Loucy (cell line): ENCODE results near the gene E4F1.

Source experiments
- H2AFZ ChIP-seq: fragments of 200-600 bp; sonication (generic); 2 replicates; pipeline ENCODE4 v1.6.0; 2016; ENCODE audit warnings: antibody characterized with exemption, mild to moderate bottlenecking, low read length, moderate library complexity
- H3F3A ChIP-seq: fragments of 200-600 bp; 2 replicates; pipeline ENCODE4 v1.6.0; 2016; ENCODE audit warnings: antibody characterized with exemption, low read depth, mild to moderate bottlenecking
- H3K27me3 ChIP-seq: fragments of 200-600 bp; sonication (generic); 2 replicates; pipeline ENCODE4 v1.6.1; 2014; ENCODE audit warnings: low read length, mild to moderate bottlenecking; ENCODE audit not compliant: insufficient read depth, poor library complexity, severe bottlenecking
- H3K36me3 ChIP-seq: fragments of 200-600 bp; sonication (generic); 2 replicates; pipeline ENCODE4 v1.6.1; 2016; ENCODE audit warnings: low read length; ENCODE audit not compliant: insufficient read depth
- H3K4me1 ChIP-seq: fragments of 200-600 bp; sonication (generic); 2 replicates; pipeline ENCODE4 v1.5.1; 2014; ENCODE audit warnings: low read length, mild to moderate bottlenecking; ENCODE audit not compliant: insufficient read depth, poor library complexity, severe bottlenecking
- H3K4me2 ChIP-seq: fragments of 200-600 bp; sonication (generic); 2 replicates; pipeline ENCODE4 v1.6.0; 2014; ENCODE audit warnings: antibody characterized with exemption, low read length, low read depth, mild to moderate bottlenecking; ENCODE audit not compliant: poor library complexity, severe bottlenecking
- H3K4me3 ChIP-seq: fragments of 200-600 bp; sonication (generic); 2 replicates; pipeline ENCODE4 v1.5.1; 2014; ENCODE audit warnings: low read length, mild to moderate bottlenecking, mixed read lengths; ENCODE audit not compliant: poor library complexity, severe bottlenecking
- H3K79me2 ChIP-seq: fragments of 200-600 bp; sonication (generic); 2 replicates; pipeline ENCODE4 v1.6.1; 2014; ENCODE audit warnings: low read length; ENCODE audit not compliant: insufficient read depth
- H3K9ac ChIP-seq: fragments of 200-600 bp; sonication (generic); 2 replicates; pipeline ENCODE4 v1.6.0; 2014; ENCODE audit warnings: mild to moderate bottlenecking, low read depth, low read length, moderate library complexity; ENCODE audit not compliant: poor library complexity, severe bottlenecking
- H3K9me2 ChIP-seq: fragments of 200-600 bp; sonication (generic); replicated peaks from 2 replicates; pipeline ENCODE4 v1.6.1; 2016; ENCODE audit warnings: low read depth, low read length, mixed read lengths
- H3K9me3 ChIP-seq: fragments of 200-600 bp; sonication (generic); 2 replicates; pipeline ENCODE4 v1.6.1; 2014; ENCODE audit warnings: mild to moderate bottlenecking, antibody characterized with exemption, low read length, low read depth; ENCODE audit not compliant: insufficient read depth
- H4K20me1 ChIP-seq: fragments of 200-600 bp; sonication (generic); 2 replicates; pipeline ENCODE4 v1.6.0; 2014; ENCODE audit warnings: antibody characterized with exemption, low read length, mild to moderate bottlenecking; ENCODE audit not compliant: insufficient read depth, poor library complexity, severe bottlenecking
- CTCF ChIP-seq: fragments of 200-600 bp; sonication (generic); conservative IDR thresholded peaks from 2 replicates; pipeline ENCODE4 v1.5.1; 2014; ENCODE audit warnings: mild to moderate bottlenecking, antibody characterized with exemption, low read length
- EZH2phosphoT487 ChIP-seq: fragments of 200-600 bp; IDR thresholded peaks from 2 replicates; pipeline ENCODE4 v1.6.1; 2018; ENCODE audit warnings: antibody characterized with exemption, mild to moderate bottlenecking, moderate library complexity, borderline replicate concordance

E4F1 gene

GRCh38 chr16:2184962-2185361 lies 38.4 kb upstream of the E4F1 start:
- no peak overlapping the region for H2AFZ ChIP-seq
- H4K20me1 ChIP-seq, result no peaks in the 10 kb centered on the region
- no peak overlapping the region for H3K9ac ChIP-seq
- H3K36me3 ChIP-seq, result no peaks in the 10 kb centered on the region
- H3K9me3 ChIP-seq, result no peaks in the 10 kb centered on the region
- no peak overlapping the region for H3K4me3 ChIP-seq
- H3K9me2 ChIP-seq, result no peaks in the 10 kb centered on the region
- H3F3A ChIP-seq, result no peaks in the 10 kb centered on the region
- H3K4me2 ChIP-seq, result no peak overlapping the region
- no peaks in the 10 kb centered on the region for H3K27me3 ChIP-seq
- no peaks in the 10 kb centered on the region for H3K79me2 ChIP-seq
- TF ChIP-seq CTCF (no peak), EZH2phosphoT487 (no peak)
- no peaks in the 10 kb centered on the region for H3K4me1 ChIP-seq

DNA sequence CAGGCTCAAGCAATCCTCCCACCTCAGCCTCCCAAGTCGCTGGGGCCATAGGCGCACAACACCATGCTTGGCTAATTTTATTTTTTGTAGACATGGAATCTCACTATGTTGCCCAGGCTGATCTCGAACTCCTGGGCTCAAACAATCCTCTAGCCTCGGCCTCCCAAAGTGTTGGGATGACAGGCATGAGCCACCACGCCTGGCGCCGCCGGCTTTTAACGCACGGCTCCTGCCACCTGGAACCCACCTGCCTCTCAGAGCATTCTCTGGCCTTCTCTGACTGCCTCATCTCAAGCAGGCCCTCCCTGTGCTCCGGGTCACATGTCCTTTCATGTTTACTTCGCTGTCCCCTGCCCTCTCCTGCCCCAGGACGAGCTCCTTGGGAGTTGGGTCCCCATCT lies 37.3 kb upstream of the E4F1 start:
- Histone ChIP-seq H2AFZ (no peak overlapping the region), H3K9me3 (no peaks in the 10 kb centered on the region), H3F3A (no peaks in the 10 kb centered on the region), H3K27me3 (no peaks in the 10 kb centered on the region), H3K36me3 (no peaks in the 10 kb centered on the region), H3K9ac (no peak overlapping the region), H3K4me3 (no peak overlapping the region), H3K4me2 (no peak overlapping the region), H3K9me2 (no peaks in the 10 kb centered on the region), H4K20me1 (no peaks in the 10 kb centered on the region), H3K4me1 (no peaks in the 10 kb centered on the region), H3K79me2 (no peaks in the 10 kb centered on the region)
- TF ChIP-seq CTCF, result no peak

DNA sequence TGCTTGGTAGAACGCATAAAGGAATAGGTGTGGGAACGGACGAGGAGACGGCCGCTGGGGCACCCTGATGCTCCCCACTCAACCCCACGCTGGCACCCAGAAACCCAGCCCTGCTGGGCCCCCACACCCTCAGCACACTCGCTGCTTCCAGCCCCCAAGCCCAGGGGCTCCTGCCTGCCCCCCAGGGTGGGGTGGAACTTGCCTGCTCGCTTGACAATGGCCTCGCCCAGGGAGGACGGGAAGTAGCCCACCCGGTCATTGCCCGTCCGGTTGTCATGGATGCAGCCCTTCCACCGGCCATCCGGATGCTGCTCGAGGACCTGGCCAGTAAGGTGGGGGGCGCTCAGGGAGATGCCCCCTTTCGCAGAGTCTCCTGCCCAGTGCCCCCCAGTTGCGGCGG lies 36.9 kb upstream of the E4F1 start:
- no peak overlapping the region for H3K4me3 ChIP-seq
- H3K9me2 ChIP-seq, result no peaks in the 10 kb centered on the region
- H2AFZ ChIP-seq, result no peak overlapping the region
- H3K27me3 ChIP-seq, result no peaks in the 10 kb centered on the region
- no peak for TF ChIP-seq CTCF
- TF ChIP-seq EZH2phosphoT487, result no peak
- H3K9ac ChIP-seq, result no peak overlapping the region
- H4K20me1 ChIP-seq, result no peaks in the 10 kb centered on the region
- H3K9me3 ChIP-seq, result no peaks in the 10 kb centered on the region
- H3F3A ChIP-seq, result no peaks in the 10 kb centered on the region
- no peaks in the 10 kb centered on the region for H3K79me2 ChIP-seq
- no peaks in the 10 kb centered on the region for H3K4me1 ChIP-seq
- H3K4me2 ChIP-seq, result no peak overlapping the region
- no peaks in the 10 kb centered on the region for H3K36me3 ChIP-seq
